Measurements from ENCODE around the gene TBC1D22A. TPM values are rescaled to one million over a fixed set of nuclear protein-coding genes. Genes with fewer than 3 reads are reported as not detected.

Gene TBC1D22A
- total RNA-seq, 6 donors from 2014 or later: 27.1 to 48.2 (median 35.3) TPM

DNA sequence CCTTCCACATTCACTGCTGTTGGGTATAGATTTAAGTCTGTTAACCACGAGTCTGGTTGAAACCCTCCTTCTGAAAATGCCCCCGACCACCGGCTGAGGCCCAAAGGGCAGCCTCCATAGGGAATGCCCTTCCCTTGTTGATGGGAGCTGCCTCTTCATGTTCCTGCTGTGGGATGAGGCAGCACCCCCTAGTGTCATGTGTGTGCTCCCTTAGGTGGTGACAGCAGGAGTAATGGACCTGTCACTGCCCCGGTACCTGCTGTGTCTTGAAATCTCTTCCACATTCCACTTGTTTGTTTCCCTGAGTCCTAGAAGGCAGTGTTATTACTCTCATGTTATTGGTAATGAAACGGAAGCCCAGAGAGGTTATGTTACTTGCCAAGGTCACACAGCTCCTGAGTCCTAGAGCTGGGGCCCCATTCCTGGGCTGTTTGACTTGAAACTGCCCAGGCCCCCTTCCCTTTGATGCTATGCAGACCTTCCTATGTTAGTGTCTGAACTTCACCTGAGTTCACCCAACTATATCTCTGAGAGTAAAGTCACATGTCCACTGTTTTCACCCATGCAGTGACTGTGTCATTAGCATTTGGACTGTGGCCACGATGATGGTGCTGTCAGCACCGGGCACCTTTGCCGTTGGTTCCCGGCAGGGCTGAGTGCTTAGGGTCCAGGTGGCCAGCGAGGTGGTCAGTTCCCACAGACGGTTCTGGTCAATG lies 234.3 kb downstream of the TBC1D22A start:
- H3K27me3 ChIP-seq: no peaks in the 10 kb centered on the region
- TF ChIP-seq EP300 (IDR thresholded peaks at IDR 0.05): no peak
- H3K27ac ChIP-seq: no peak overlapping the region
- DNase-seq: no peak
- H3K9me3 ChIP-seq: no peaks in the 10 kb centered on the region
- 98% methylated on average over 10 to 11 of the region's 11 CpGs for WGBS, 2 donors
- H3K36me3 ChIP-seq: peaks cover 0 to 23% (median 13%) of the 10 kb centered on the region in 4 donors
- peaks cover 0 to 11% (median 5%) of the 10 kb centered on the region in 4 donors for H3K4me1 ChIP-seq
- no peak for ATAC-seq (ENCODE audit: low FRiP score in 2 of 2)
- H3K4me3 ChIP-seq: no peak overlapping the region

GRCh38 chr22:46997311-46997970 lies 235.0 kb downstream of the TBC1D22A start:
- DNase-seq (peak in 1 of 2 donors; percentile 53), ATAC-seq (ENCODE audit: low FRiP score in 2 of 2) (no peak)
- WGBS, 2 donors: 88 to 91% methylated on average over 15 of the region's 15 CpGs
- no peak for TF ChIP-seq POLR2AphosphoS5 (IDR thresholded peaks at IDR 0.05)
- no peak for TF ChIP-seq CTCF (IDR thresholded peaks at IDR 0.05)
- no peak for TF ChIP-seq EP300 (IDR thresholded peaks at IDR 0.05)
- no peak for TF ChIP-seq POLR2A (IDR thresholded peaks at IDR 0.05)
- H3K27me3 ChIP-seq: no peaks in the 10 kb centered on the region
- H3K36me3 ChIP-seq: peaks cover 0 to 16% (median 7%) of the 10 kb centered on the region in 4 donors
- no peak overlapping the region for H3K27ac ChIP-seq
- H3K9me3 ChIP-seq: no peaks in the 10 kb centered on the region
- no peak overlapping the region for H3K4me3 ChIP-seq
- H3K4me1 ChIP-seq: peaks cover 0 to 11% (median 5%) of the 10 kb centered on the region in 4 donors

- WGBS, 2 donors: 96% methylated on average over 12 of the region's 12 CpGs
- no peak overlapping the region for H3K27ac ChIP-seq
- peaks cover 0 to 10% (median 5%) of the 10 kb centered on the region in 4 donors for H3K4me1 ChIP-seq
- H3K9me3 ChIP-seq: no peaks in the 10 kb centered on the region
- no peak for DNase-seq
- TF ChIP-seq POLR2A (IDR thresholded peaks at IDR 0.05): no peak
- no peak for TF ChIP-seq CTCF (IDR thresholded peaks at IDR 0.05)
- no peak for TF ChIP-seq POLR2AphosphoS5 (IDR thresholded peaks at IDR 0.05)
- no peak for TF ChIP-seq EP300 (IDR thresholded peaks at IDR 0.05)
- ATAC-seq (ENCODE audit: low FRiP score in 2 of 2): no peak
- no peak overlapping the region for H3K4me3 ChIP-seq
- no peaks in the 10 kb centered on the region for H3K27me3 ChIP-seq
- peaks cover 0 to 15% (median 7%) of the 10 kb centered on the region in 4 donors for H3K36me3 ChIP-seq
Observed at GRCh38 chr22:46998331-46998730, 235.9 kb downstream of the TBC1D22A start.

- no peak for DNase-seq
- no peaks in the 10 kb centered on the region for H3K9me3 ChIP-seq
- no peak overlapping the region for H3K27ac ChIP-seq
- H3K4me1 ChIP-seq: no peaks in the 10 kb centered on the region
- WGBS, 2 donors: 86 to 88% methylated on average over 11 of the region's 11 CpGs
- no peaks in the 10 kb centered on the region for H3K27me3 ChIP-seq
- H3K36me3 ChIP-seq: peaks cover 0 to 15% (median 7%) of the 10 kb centered on the region in 4 donors
- ATAC-seq (ENCODE audit: low FRiP score in 2 of 2): no peak
- TF ChIP-seq CTCF (IDR thresholded peaks at IDR 0.05) (no peak), POLR2AphosphoS5 (IDR thresholded peaks at IDR 0.05) (no peak), EP300 (IDR thresholded peaks at IDR 0.05) (no peak), POLR2A (IDR thresholded peaks at IDR 0.05) (no peak)
- H3K4me3 ChIP-seq: no peak overlapping the region
Observed at GRCh38 chr22:47000256-47000655, 237.8 kb downstream of the TBC1D22A start.

DNA sequence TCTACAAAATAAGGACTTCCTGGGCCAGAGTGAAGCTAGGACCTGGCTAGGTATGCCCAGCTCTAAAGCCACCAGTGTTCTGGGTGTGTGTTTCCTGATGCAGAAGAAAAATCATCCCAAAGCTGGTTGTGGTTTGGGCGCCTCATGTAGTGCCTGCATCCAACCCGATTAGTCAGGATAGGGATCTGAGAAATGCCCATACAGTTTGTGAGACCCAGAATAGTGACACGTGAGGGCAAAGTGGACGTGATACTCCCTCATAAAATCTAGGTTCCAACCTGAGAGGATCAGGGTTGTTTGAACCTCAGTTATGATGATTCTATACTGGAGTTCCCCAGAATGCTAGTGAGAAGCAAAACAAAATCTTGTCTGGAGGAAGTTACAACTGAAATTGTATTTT lies 238.4 kb downstream of the TBC1D22A start:
- Histone ChIP-seq H3K27me3 (no peaks in the 10 kb centered on the region), H3K4me1 (no peaks in the 10 kb centered on the region), H3K27ac (no peak overlapping the region), H3K36me3 (peaks cover 0 to 12% (median 6%) of the 10 kb centered on the region in 4 donors), H3K4me3 (no peak overlapping the region), H3K9me3 (no peaks in the 10 kb centered on the region)
- ATAC-seq (ENCODE audit: low FRiP score in 2 of 2) (no peak), DNase-seq (no peak)
- TF ChIP-seq POLR2A (IDR thresholded peaks at IDR 0.05) (no peak), EP300 (IDR thresholded peaks at IDR 0.05) (no peak), POLR2AphosphoS5 (IDR thresholded peaks at IDR 0.05) (no peak), CTCF (IDR thresholded peaks at IDR 0.05) (no peak)
- 75 to 87% methylated on average over 4 of the region's 4 CpGs for WGBS, 2 donors

Measured in upper lobe of left lung (tissue), 6 donors.